RWPE2 (cell line): ENCODE measurements around the gene MUC13.

Experiments
- ATAC-seq: fragments of 200-7000 bp; cut with Tn5 transposase; 3 replicates; pipeline ENCODE4 v1.9.1; 2021; ENCODE audit warnings: low read depth
- DNase-seq: peaks from one replicate; pipeline ENCODE4 v3.0.0-alpha.2; 2020; ENCODE audit warnings: low spot score
- H3K27ac ChIP-seq: fragments of 450-650 bp; 2 replicates; pipeline ENCODE4 v1.5.1; 2017; ENCODE audit warnings: mild to moderate bottlenecking; ENCODE audit not compliant: poor library complexity, severe bottlenecking
- H3K27me3 ChIP-seq: fragments of 250-450 bp; sonication (Bioruptor Pico); 2 replicates; pipeline ENCODE4 v1.5.1; 2021; ENCODE audit warnings: mild to moderate bottlenecking, moderate library complexity; ENCODE audit not compliant: insufficient read depth, poor library complexity, severe bottlenecking
- H3K36me3 ChIP-seq: fragments of 250-450 bp; sonication (Bioruptor Pico); 2 replicates; pipeline ENCODE4 v1.5.1; 2020; ENCODE audit warnings: low read depth, mild to moderate bottlenecking, moderate library complexity
- H3K4me1 ChIP-seq: fragments of 250-450 bp; sonication (Bioruptor Pico); 2 replicates; pipeline ENCODE4 v1.5.1; 2021; ENCODE audit warnings: mild to moderate bottlenecking, moderate library complexity; ENCODE audit not compliant: insufficient read depth, poor library complexity, severe bottlenecking
- H3K4me3 ChIP-seq: fragments of 250-450 bp; sonication (Bioruptor Pico); 2 replicates; pipeline ENCODE4 v1.5.1; 2021; ENCODE audit warnings: mild to moderate bottlenecking, moderate library complexity; ENCODE audit not compliant: severe bottlenecking
- H3K9me3 ChIP-seq: fragments of 250-450 bp; sonication (Bioruptor Pico); 2 replicates; pipeline ENCODE4 v1.5.1; 2021; ENCODE audit warnings: mild to moderate bottlenecking, moderate library complexity; ENCODE audit not compliant: severe bottlenecking
- TF ChIP-seq, protein P1 (sequence below): fragments of 450-650 bp; IDR thresholded peaks from one replicate; pipeline ENCODE4 v1.5.1; 2017; ENCODE audit warnings: mild to moderate bottlenecking, moderate library complexity; ENCODE audit not compliant: poor library complexity, severe bottlenecking

The MUC13 gene

GRCh38 chr3:124969190-124969589, 34.6 kb upstream of the MUC13 start:
- DNase-seq: no peak

DNA sequence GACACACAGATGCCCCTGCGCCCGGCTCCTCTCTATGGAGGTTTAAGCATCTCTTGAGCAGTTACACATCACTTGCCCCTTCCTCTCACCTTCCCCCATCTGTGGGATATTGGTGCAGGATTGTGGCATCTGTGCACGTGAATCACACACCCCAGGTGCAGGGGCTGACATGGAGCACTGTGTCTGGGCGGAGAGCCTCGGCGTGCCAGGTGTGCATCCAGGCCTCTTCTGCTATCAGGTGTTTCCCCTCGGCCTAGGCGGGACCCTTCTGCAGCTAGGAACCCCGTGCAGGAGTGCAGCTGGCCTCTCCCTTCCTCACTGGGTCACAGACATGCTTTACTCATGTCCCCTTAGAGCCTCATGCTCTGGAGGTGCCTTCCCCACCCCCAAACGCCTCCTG, 33.4 kb upstream of the MUC13 start:
- Histone ChIP-seq H3K4me3 (no peak overlapping the region), H3K4me1 (no peaks in the 10 kb centered on the region), H3K27me3 (no peaks in the 10 kb centered on the region), H3K27ac (no peak overlapping the region), H3K36me3 (peaks cover 17% of the 10 kb centered on the region), H3K9me3 (no peaks in the 10 kb centered on the region)
- ATAC-seq (no peak), DNase-seq (no peak)
- TF ChIP-seq, protein P1, sequence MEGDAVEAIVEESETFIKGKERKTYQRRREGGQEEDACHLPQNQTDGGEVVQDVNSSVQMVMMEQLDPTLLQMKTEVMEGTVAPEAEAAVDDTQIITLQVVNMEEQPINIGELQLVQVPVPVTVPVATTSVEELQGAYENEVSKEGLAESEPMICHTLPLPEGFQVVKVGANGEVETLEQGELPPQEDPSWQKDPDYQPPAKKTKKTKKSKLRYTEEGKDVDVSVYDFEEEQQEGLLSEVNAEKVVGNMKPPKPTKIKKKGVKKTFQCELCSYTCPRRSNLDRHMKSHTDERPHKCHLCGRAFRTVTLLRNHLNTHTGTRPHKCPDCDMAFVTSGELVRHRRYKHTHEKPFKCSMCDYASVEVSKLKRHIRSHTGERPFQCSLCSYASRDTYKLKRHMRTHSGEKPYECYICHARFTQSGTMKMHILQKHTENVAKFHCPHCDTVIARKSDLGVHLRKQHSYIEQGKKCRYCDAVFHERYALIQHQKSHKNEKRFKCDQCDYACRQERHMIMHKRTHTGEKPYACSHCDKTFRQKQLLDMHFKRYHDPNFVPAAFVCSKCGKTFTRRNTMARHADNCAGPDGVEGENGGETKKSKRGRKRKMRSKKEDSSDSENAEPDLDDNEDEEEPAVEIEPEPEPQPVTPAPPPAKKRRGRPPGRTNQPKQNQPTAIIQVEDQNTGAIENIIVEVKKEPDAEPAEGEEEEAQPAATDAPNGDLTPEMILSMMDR: no peak

More at GRCh38 chr3:124969190-124969589, 34.6 kb upstream of the MUC13 start:
- H3K9me3 ChIP-seq: no peaks in the 10 kb centered on the region
- no peaks in the 10 kb centered on the region for H3K4me1 ChIP-seq
- peaks cover 26% of the 10 kb centered on the region for H3K36me3 ChIP-seq
- H3K4me3 ChIP-seq: no peak overlapping the region
- TF ChIP-seq, protein P1: no peak
- no peak overlapping the region for H3K27ac ChIP-seq
- no peaks in the 10 kb centered on the region for H3K27me3 ChIP-seq
- no peak for ATAC-seq

DNA sequence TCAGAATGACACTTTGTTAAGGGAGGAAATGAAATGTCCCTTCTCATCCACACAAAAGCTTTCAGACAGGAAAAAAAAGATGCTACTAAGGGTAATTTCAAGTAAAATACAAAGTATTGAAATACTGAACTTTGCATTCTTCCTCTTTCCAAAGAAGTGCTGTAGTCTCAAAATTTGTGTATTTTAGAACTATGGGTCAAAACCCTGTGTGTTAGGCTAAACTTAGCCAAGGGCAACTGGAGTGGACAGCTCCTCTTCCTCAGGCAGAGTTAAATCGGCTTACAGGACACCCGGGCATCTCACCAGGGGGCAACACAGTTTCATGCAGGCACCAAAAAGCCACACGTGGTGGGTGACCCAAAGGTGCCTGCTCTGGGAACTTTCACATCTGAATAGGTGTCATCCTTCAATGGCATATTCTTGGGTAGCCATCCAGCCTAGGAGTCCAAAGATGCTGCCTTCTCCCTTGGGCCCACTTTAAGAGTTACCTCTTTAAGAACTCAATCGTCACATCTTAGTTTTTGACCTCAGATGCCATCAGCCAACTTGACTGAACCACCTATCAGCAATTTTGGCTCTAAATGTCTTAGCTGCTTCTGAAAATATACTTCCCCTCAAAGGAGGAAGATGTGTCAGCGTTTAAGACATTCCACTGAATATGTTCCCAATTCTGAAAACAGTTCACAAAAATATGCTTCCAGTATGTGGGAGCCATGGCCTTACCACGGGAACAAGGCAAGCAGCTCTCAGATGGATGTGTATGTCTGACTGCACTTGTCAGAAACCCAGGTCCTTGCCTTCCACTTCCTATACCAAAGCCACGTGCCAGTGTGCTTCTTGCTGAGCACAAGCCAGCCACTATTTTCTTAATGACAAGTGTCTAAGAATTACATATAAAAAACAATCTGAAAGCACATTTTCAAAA, 32.2 kb upstream of the MUC13 start:
- Histone ChIP-seq H3K27ac (no peak overlapping the region), H3K36me3 (peaks cover 10% of the 10 kb centered on the region; the same call in 1 of the 2 replicates), H3K9me3 (no peaks in the 10 kb centered on the region), H3K4me3 (no peak overlapping the region), H3K27me3 (no peaks in the 10 kb centered on the region), H3K4me1 (no peaks in the 10 kb centered on the region)
- DNase-seq (no peak), ATAC-seq (no peak)
- TF ChIP-seq, protein P1: no peak

- ATAC-seq (no peak), DNase-seq (no peak)
- Histone ChIP-seq H3K9me3 (no peaks in the 10 kb centered on the region), H3K36me3 (peaks cover 4% of the 10 kb centered on the region; the same call in 1 of the 2 replicates), H3K4me1 (no peaks in the 10 kb centered on the region), H3K4me3 (no peak overlapping the region), H3K27ac (no peak overlapping the region), H3K27me3 (no peaks in the 10 kb centered on the region)
- TF ChIP-seq, protein P1: no peak
Observed at GRCh38 chr3:124965413-124965812, 30.9 kb upstream of the MUC13 start.

DNA sequence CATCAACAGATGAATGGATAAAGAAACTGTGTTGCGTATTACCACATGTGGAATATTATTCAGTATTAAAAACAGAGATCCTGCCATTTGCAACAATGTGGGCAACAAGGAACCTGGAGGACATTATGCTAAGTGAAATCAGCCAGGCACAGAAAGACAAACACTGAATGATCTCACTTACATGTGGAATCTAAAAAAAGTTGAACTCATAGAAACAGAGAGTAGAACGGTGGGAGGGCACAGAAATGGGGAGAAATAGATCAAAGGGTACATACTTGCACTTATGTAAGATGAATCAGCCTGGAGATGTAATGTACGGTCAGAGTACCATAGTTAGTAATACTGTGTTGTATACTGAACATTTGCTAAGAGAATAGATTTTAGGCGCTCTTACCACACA, 29.8 kb upstream of the MUC13 start:
- Histone ChIP-seq H3K4me1 (no peaks in the 10 kb centered on the region), H3K4me3 (no peak overlapping the region), H3K27me3 (no peaks in the 10 kb centered on the region), H3K9me3 (no peaks in the 10 kb centered on the region), H3K27ac (no peak overlapping the region), H3K36me3 (peaks cover 4% of the 10 kb centered on the region; the same call in 1 of the 2 replicates)
- DNase-seq (no peak), ATAC-seq (no peak)
- TF ChIP-seq, protein P1: no peak
